Activated T-cell treated with anti-CD3 and anti-CD28 coated beads, Interleukin-2, amount 50 U/mL, for 24 hours (primary cell): ENCODE results near the gene HTRA2.

Source experiments
- DNase-seq: peaks from one replicate; pipeline ENCODE4 v3.0.0-alpha.2; 2020
- H3K27ac Mint-ChIP-seq: 2 replicates; pipeline ENCODE4 v1.8.0; 2020; ENCODE audit warnings: mild to moderate bottlenecking, mixed read lengths
- H3K27me3 Mint-ChIP-seq: 2 replicates; pipeline ENCODE4 v1.8.0; 2020; ENCODE audit warnings: mixed read lengths
- H3K36me3 Mint-ChIP-seq: 2 replicates; pipeline ENCODE4 v1.8.0; 2020; ENCODE audit warnings: low read depth, mixed read lengths
- H3K4me1 Mint-ChIP-seq: 2 replicates; pipeline ENCODE4 v1.8.0; 2020; ENCODE audit warnings: low read depth, mixed read lengths
- H3K4me3 Mint-ChIP-seq: 2 replicates; pipeline ENCODE4 v1.8.0; 2020; ENCODE audit warnings: mild to moderate bottlenecking, moderate library complexity, mixed read lengths
- H3K9me3 Mint-ChIP-seq: 2 replicates; pipeline ENCODE4 v1.8.0; 2020; ENCODE audit warnings: mixed read lengths

The HTRA2 gene

DNA sequence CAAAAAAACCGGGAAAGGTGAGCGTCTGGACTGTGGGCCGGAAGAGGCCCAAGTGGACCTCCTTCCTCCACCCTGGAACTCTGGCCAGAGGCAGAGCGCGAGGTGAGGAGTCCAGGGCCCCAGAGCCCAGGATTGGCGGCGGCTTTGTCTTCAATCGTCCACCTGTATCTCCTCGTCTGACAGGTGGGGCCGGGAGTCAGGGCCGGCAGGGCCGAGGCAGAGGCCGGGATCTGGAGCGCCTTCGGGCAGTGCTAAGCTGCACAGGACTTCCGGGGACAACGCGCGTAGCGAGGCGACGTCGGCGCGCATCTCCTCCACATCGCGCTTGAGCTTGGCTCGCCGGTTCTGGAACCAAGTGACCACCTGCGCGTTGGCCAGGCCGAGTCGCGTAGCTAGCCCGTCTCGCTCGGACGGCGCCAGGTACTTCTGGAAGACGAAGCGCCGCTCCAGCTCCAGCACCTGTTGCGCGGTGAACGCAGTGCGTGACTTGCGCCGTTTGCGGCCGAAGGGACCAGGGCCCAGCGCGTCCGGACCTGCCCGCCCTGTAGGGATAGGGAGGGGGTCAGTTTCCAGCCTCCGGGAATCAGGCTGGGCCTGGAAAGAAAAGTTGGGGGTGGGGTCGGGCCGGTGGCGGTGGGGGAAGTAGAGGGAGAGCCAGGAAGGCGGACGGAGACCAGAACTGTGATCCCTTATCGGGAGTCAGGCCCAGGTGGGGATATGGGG, 31.8 kb upstream of the HTRA2 start:
- Mint-ChIP-seq H3K9me3 (no peaks in the 10 kb centered on the region), H3K36me3 (peaks cover 17% of the 10 kb centered on the region), H3K4me3 (peak overlapping the region; percentile 73), H3K27me3 (peaks cover 55% of the 10 kb centered on the region), H3K4me1 (peaks cover 34% of the 10 kb centered on the region), H3K27ac (no peak overlapping the region)
- DNase-seq, result peak; percentile 61

DNA sequence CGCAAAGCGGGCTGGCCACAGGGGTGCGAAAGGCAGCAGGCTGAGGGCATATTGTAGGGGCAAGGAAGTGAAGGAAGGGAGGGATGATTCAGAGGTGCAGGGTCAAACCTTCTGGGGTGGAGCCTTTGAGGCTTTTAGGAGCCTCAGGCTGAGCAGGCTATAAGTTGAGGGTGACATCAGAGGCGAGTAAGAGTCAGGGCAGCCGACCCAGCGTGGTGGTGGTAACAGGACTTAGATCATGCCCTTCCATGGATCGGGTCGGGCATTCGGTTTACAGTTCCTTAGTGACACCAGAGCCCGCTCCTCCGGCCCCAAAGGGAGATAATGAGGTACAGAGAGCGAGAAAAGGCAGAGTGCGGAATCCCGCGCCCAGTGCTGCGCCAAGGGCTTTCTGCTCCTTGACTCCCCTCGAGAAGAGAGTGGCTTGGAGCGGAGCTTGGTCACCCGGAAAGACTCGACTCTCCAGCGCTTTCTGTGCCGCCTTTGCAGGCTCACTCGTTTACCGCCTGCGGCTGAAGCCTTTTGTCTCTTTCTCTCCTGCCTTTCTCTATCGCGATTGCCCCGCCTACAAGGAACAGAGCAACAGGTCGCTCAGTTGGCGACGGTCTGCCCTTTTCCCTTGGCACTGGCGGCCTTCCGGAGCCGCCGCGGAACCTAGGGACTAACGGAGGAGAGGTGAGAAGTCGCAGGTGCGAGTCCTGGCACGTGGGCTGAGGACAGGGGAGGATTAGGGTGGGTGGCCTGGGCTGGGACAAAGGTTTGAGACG, 31.1 kb upstream of the HTRA2 start:
- peak overlapping the region; percentile 4 for H3K27ac Mint-ChIP-seq
- peaks cover 62% of the 10 kb centered on the region for H3K27me3 Mint-ChIP-seq
- peak overlapping the region; percentile 73 for H3K4me3 Mint-ChIP-seq
- H3K9me3 Mint-ChIP-seq, result no peaks in the 10 kb centered on the region
- peaks cover 11% of the 10 kb centered on the region for H3K36me3 Mint-ChIP-seq
- H3K4me1 Mint-ChIP-seq, result peaks cover 41% of the 10 kb centered on the region
- DNase-seq, result peak; percentile 60

DNA sequence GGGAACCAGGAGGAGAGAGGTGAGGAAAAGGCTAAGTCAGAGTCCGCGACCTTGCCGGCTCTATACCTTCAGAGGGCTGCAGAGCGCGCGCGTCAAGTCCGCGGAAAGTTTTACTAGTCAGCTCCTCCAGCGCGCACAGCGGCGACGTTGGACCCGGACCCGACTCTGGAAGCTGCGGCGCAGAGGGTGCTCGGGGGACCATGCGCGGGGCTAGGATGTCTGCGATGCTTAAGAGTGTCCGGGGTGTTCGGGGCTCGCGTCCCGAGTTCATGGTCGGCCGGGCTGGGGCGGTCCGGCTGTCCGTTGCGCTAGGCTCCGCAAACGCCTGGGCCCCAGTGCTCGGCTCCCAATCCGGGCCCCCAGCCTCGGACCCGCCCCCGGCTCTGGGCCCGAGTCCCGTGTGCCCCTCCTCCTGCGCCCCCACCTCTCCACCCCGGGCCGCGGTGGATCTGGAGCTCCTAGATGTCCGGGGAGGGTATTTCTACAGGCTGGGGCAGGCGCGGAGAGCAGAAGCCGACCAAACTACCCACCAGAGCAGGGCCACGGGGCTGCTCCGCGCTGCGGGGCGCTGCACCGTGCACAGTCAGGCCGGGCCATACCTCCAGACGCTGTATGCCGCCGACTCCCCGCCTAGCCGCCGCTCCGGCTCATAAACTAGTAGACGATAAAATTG, 30.3 kb upstream of the HTRA2 start, which contains the start of gene LBX2:
LBX2 (minus strand) TSS at position 337 of the 673 bp plus-strand sequence; CDS start at position 271, 66 bp downstream.
- Mint-ChIP-seq H3K36me3 (peaks cover 7% of the 10 kb centered on the region), H3K9me3 (no peaks in the 10 kb centered on the region), H3K4me1 (peaks cover 49% of the 10 kb centered on the region), H3K4me3 (peak within 1 kb of the TSS; percentile 73), H3K27ac (peak within 1 kb of the TSS; percentile 4), H3K27me3 (peaks cover 69% of the 10 kb centered on the region)
- no peak for DNase-seq

DNA sequence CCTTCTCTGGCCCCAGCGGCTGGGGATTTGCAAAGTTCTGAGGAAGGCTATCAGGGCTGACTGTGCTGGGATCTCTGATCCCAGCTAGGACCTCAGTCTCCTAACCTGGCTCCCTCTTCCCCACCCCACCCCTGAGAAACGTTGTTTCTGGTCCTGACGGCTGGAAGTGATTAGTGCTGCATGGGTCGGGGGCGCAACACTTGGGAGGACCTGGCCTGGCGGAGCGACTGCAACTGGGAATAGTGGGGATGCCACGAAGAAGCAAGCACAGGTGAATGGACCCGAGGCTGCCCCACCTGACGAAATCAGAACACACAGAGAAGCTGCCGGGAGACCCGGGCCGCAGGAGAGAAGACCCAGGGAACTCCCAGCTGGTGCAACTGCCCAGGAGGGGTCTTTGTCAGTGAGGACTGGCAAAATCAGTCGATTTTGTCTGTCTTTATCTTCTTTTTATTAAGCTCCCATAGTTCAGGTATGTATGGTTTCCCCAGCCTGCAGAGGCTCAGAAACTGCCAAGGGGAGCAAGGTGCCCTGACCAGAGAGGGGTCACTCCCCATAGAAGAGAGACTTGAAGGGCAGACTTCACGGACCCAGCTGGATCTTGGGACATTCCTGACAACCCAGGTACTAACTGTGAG, 29.7 kb upstream of the HTRA2 start:
- no peak overlapping the region for H3K27ac Mint-ChIP-seq
- H3K36me3 Mint-ChIP-seq, result peaks cover 11% of the 10 kb centered on the region
- H3K4me3 Mint-ChIP-seq, result peak overlapping the region; percentile 30
- peaks cover 76% of the 10 kb centered on the region for H3K27me3 Mint-ChIP-seq
- no peak for DNase-seq
- H3K4me1 Mint-ChIP-seq, result peaks cover 53% of the 10 kb centered on the region
- no peaks in the 10 kb centered on the region for H3K9me3 Mint-ChIP-seq

DNA sequence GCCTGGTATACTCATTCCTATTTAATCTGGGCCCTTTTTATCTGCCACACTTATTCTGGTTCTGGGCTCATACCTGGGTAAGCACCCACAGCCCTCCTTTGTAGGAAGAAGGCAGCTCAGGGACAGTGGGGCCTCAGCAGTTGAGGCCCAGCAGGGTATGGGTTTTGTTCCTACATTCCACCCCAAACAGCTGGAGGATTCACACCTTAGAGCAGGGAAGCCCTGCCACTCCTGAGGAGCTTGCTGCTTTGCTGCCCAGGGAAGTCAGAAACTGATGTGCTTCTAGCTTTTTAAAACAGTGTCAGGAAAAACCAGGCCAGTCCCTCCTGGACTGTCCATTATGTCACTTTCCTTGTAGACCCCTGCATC, 29.2 kb upstream of the HTRA2 start:
- Mint-ChIP-seq H3K27ac (no peak overlapping the region), H3K4me3 (no peak overlapping the region), H3K27me3 (peaks cover 81% of the 10 kb centered on the region)

DNA sequence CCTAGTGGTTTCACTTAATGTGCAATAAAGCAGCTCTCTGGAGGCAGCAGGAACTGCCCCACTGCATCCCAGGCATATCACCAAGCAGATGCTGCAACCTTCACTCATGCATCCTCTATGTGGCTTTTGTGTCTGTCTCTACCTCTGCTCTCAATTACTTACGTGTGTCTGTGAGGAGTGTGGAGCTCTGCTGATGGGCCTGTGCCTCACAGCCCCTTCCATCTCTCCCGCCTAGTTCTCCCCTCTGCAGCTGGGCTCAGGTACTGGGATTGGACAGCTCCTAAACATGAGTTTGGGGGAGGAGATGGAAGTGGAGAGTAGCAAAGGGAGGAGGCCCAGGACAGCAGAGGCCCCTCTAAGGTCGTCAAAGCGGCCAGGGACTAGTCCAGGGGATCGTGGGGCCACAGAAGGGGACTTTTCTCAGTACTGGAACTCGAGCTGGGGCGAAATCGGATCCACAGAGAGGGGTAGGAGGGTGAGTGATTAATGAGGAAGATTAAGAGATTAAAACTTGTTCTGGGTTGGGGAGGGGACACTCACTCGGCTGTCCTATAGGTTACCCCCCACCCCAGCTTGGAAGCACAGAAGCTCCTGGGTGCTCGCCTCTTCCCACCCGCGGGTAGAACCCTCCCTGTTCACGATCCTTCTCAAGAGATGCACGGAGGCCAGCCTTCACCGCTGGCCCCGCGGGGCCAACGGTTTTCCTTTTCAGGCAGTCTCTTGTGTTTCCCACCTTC, 28.2 kb upstream of the HTRA2 start:
- no peak for DNase-seq
- H3K4me1 Mint-ChIP-seq, result peaks cover 65% of the 10 kb centered on the region
- peak overlapping the region; percentile 26 for H3K27ac Mint-ChIP-seq
- H3K4me3 Mint-ChIP-seq, result peak overlapping the region; percentile 71
- peaks cover 23% of the 10 kb centered on the region for H3K36me3 Mint-ChIP-seq
- peaks cover 84% of the 10 kb centered on the region for H3K27me3 Mint-ChIP-seq
- H3K9me3 Mint-ChIP-seq, result no peaks in the 10 kb centered on the region

More for the DNA sequence above, 29.2 kb upstream of the HTRA2 start:
- H3K4me1 Mint-ChIP-seq, result peaks cover 58% of the 10 kb centered on the region
- no peak for DNase-seq
- H3K36me3 Mint-ChIP-seq, result peaks cover 15% of the 10 kb centered on the region
- H3K9me3 Mint-ChIP-seq, result no peaks in the 10 kb centered on the region

DNA sequence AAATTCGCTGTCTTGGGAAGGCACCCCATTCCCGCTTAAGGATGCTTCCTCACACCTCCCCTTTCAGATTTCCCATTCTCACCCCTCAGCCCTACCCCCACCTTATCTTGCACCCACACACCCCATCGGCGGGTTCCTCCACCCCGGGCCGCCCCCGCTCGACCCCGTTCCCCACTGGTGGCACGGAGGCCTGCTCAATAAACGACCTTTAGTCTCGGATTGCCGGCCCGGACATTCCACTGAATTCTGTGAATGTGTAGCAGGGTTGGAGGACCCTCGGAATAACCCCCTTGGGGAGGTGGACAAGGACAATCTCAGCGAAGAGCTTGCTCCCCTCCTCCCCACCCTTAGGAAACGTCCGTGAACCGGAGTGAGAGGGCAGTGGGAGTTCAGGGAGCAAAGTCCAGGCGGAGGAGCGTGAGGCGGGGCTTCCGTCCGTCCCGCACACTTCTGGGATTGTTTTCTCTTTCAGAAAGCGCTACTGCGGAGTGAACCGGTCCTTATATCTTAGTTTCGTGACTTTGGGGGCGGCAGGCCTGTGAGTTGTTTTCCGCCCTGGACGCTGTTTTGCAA, 27.5 kb upstream of the HTRA2 start:
- Mint-ChIP-seq H3K27me3 (peaks cover 87% of the 10 kb centered on the region), H3K27ac (peak overlapping the region; percentile 26), H3K4me1 (peaks cover 71% of the 10 kb centered on the region)

DNA sequence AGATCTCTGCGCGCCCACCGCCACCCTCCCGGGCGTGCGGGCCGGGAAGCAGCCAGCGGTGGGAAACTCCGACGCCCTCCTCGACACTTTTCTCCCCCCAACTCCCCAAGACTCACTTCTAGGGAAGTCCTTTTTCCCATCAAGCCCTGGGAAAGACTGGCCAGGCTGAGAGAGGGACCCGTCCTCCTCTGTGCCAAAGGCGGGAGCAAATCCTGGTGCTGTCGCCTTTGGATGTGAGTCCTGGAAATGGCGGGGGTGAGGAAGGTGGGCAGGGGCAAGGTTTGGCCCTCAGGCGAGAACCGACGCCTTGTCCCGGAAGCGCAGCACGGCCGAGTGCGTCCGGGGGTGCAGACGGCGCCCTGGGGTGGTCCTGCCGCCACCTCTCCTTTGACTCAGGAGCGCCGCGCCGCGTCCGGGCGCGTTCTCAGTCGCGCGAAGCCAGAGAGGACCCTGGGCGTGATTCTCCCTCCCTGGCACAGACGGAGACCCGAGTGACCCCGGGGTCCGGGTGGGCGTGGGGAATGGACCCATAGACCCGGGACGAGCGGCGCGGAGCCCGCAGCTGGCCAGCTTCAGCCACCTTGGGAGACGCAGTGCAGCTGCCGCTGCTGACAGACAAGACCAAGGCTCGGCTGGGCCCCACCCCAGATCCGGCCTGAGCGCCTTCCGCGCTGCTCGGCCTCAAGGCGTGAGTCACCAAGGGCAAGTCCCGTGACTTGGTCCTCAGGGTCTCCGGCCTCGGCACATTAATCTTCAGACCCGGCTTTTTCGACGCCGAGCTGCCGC, 26.8 kb upstream of the HTRA2 start:
- H3K27me3 Mint-ChIP-seq, result peaks cover 80% of the 10 kb centered on the region
- peak; percentile 70 for DNase-seq
- H3K36me3 Mint-ChIP-seq, result peaks cover 35% of the 10 kb centered on the region
- H3K4me1 Mint-ChIP-seq, result peaks cover 69% of the 10 kb centered on the region
- H3K9me3 Mint-ChIP-seq, result no peaks in the 10 kb centered on the region
- peak overlapping the region; percentile 71 for H3K4me3 Mint-ChIP-seq
- H3K27ac Mint-ChIP-seq, result no peak overlapping the region

More for the DNA sequence above, 27.5 kb upstream of the HTRA2 start:
- peak overlapping the region; percentile 71 for H3K4me3 Mint-ChIP-seq
- DNase-seq, result no peak
- H3K9me3 Mint-ChIP-seq, result no peaks in the 10 kb centered on the region
- peaks cover 30% of the 10 kb centered on the region for H3K36me3 Mint-ChIP-seq

DNA sequence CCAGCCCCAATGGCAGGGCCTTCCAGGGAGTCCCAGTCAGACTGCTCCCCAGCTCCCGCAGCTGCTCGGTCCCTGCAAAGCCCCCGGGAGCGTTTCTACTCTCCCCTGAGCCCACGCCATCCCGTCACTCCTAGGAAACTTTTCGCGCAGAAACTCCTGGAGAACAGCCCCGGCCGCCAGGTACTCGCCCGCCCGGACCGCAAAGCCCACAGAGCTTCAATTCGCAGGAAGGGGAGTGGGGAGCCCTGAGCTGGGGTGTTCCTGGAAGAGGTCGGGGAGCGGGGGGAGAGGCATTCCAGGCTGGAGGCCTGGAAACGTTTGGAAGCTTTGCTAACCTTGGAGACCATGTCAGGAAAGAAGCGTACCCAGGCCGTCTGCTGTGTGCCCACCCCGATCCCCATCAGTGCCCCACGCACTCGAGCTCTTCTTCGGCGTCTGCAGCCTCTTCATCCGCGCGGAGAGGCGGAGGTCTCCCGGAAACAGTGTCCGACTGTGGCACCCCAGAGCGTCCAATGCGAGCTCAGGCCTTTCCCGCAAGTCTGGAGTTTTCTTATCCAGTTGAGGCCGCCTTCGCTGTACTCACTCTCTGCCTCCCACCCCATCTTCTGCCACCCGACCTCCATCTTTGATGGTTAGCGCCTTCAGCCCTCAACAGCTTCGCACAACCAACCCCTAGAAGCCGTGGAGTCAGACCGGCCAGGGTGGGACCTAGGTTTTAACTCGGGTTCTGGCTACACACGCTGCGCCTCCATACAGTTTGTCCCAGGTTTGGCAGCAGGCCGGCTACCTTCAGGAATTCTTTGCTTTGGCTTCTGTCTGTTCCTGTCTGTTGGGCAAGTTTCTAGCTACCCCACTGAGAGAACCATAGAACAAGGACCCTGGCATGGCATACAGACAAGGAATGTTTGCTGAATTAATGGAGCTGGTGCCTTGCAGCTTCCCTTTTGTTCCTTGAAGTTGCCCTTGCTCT, 25.9 kb upstream of the HTRA2 start:
- H3K4me3 Mint-ChIP-seq, result peak overlapping the region; percentile 71
- H3K4me1 Mint-ChIP-seq, result peaks cover 69% of the 10 kb centered on the region
- no peak overlapping the region for H3K27ac Mint-ChIP-seq
- DNase-seq, result no peak
- H3K36me3 Mint-ChIP-seq, result peaks cover 35% of the 10 kb centered on the region
- no peaks in the 10 kb centered on the region for H3K9me3 Mint-ChIP-seq
- H3K27me3 Mint-ChIP-seq, result peaks cover 72% of the 10 kb centered on the region

DNA sequence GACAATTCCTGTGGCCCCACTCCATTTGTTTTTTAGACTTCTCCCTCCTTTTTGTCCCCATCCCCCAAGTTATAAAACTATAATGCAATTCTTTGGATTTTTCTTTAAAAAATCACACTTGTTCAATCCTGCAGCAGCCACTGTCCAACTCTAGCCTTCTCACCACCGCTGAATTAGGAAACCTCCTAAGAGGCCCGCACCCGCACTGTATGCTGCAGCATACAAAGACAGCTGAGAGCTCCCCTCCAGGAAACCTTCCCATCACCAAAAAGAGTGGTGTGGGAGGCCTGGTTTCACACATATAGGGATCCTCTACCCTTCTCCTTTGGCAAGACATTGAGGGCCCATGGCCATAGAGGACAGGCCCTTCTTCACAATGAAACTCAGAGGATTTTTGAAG, 25.1 kb upstream of the HTRA2 start:
- Mint-ChIP-seq H3K4me1 (peaks cover 64% of the 10 kb centered on the region), H3K9me3 (no peaks in the 10 kb centered on the region), H3K4me3 (no peak overlapping the region), H3K27ac (no peak overlapping the region), H3K27me3 (peaks cover 65% of the 10 kb centered on the region), H3K36me3 (peaks cover 35% of the 10 kb centered on the region)
- no peak for DNase-seq

DNA sequence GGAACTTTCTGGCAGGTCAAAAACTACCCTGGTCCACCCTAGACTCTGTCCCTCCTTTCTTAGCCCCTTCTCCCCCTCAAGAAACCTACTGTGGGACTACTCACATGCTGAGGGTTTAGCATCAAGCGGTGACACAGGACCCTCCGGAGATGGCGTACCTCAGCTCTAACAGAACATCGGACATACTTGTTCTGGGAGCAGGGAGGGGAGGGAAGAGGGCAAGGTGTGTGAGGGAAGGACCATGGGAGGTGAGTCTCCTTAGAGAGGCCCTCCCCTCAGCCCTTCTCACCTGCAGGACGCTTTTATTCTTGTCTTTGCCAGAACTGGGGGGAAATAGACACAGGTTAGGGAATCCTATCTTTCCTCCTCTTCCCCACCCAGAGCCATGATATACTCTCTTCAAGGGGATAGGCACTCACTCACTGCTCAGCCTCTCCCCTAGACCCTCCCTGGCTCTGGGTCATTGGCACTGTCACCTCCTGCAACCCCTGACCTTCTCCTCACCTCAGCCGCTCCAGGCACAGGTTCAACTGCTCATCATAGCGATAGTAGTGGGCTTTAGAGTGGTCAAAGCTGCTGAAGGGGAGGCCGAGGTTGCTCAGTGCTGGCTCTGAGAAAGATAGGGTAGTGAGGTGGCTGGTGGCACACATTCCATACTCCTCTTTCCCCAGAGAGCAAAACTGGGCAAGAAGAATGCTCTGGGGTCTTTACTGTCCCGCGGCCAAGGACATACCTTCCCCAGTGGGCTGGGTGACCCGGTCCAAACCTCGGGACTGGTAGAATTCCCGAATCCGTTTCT, 24.1 kb upstream of the HTRA2 start:
- H3K27ac Mint-ChIP-seq, result no peak overlapping the region
- peak overlapping the region; percentile 93 for H3K4me3 Mint-ChIP-seq
- peaks cover 62% of the 10 kb centered on the region for H3K4me1 Mint-ChIP-seq
- peaks cover 35% of the 10 kb centered on the region for H3K36me3 Mint-ChIP-seq
- peaks cover 58% of the 10 kb centered on the region for H3K27me3 Mint-ChIP-seq
- H3K9me3 Mint-ChIP-seq, result no peaks in the 10 kb centered on the region
- no peak for DNase-seq
